NCI-H146 treated with DMSO at 0.1 percent for 48 hours (cell line): Measurements from ENCODE around the gene DCTN3.

Experiments used
- DNase-seq: peaks from one replicate; lab custom pipeline; 2025; ENCODE audit not compliant: unreplicated experiment; lab: John Stamatoyannopoulos, UW

DCTN3 gene

GRCh38 chr9:34624475-34625185 lies 4.3 kb upstream of the DCTN3 start:
- DNase-seq, result no peak

- no peak for DNase-seq
Measured at GRCh38 chr9:34623374-34624235, 3.3 kb upstream of the DCTN3 start.

- no peak for DNase-seq
Measured at GRCh38 chr9:34615132-34615531, 5.2 kb downstream of the DCTN3 start.

GRCh38 chr9:34612788-34613390 lies 7.4 kb downstream of the DCTN3 start:
- DNase-seq, result peak; percentile 70

GRCh38 chr9:34611811-34612787 lies 8.2 kb downstream of the DCTN3 start, which contains the start of gene RPP25L:
RPP25L (minus strand) TSS chr9:34612097; CDS start chr9:34611296, 801 bp downstream.
- DNase-seq, result peak; percentile 42

GRCh38 chr9:34611251-34611810 lies 9.0 kb downstream of the DCTN3 start:
- DNase-seq, result no peak

- no peak for DNase-seq
Measured at GRCh38 chr9:34610434-34611206, 9.7 kb downstream of the DCTN3 start.

- no peak for DNase-seq
Measured at GRCh38 chr9:34607331-34607730, 13.0 kb downstream of the DCTN3 start.

- peak; percentile 25 for DNase-seq
Measured at GRCh38 chr9:34606905-34607304, 13.4 kb downstream of the DCTN3 start.

- no peak for DNase-seq
Measured at GRCh38 chr9:34606190-34606589, 14.1 kb downstream of the DCTN3 start.

- peak; percentile 56 for DNase-seq
Measured at GRCh38 chr9:34603610-34604231, 16.6 kb downstream of the DCTN3 start.

GRCh38 chr9:34601937-34602573 lies 18.2 kb downstream of the DCTN3 start:
- DNase-seq, result no peak

- DNase-seq, result no peak
Measured at GRCh38 chr9:34600908-34601307, 19.4 kb downstream of the DCTN3 start.

GRCh38 chr9:34599546-34599945 lies 20.7 kb downstream of the DCTN3 start:
- DNase-seq, result no peak

GRCh38 chr9:34594177-34594576 lies 26.1 kb downstream of the DCTN3 start:
- no peak for DNase-seq

GRCh38 chr9:34592895-34593601 lies 27.2 kb downstream of the DCTN3 start:
- DNase-seq, result peak; percentile 17

GRCh38 chr9:34591917-34592866 lies 28.1 kb downstream of the DCTN3 start:
- no peak for DNase-seq
